CD4-positive, alpha-beta T cell treated with Interleukin-2 at 100 ng/mL for 4 hours (primary cell): ENCODE data around the gene SET.

Experiments
- DNase-seq: peaks from one replicate; pipeline ENCODE4 v3.0.0-alpha.2; 2020; ENCODE audit warnings: low spot score

The SET gene

DNA sequence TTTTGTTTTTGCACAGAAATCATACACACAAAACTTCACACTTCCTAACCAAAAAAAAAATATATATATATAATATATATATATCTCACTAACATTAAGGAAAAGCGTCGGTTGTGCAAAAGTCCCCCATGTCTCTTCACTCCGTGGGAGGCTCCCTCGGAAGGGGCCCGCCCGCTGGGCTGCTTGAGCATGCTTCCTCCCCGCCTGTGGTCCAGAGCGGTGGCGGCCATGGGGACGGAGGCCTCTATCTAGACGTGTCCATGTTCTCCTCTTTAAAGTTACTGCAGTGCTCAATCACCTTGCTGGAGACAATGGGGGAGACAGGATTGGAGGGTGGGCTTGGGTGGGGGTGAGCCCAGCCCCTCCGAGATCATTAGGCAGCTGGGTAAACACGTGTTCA is 42.1 kb downstream of the SET start:
- no peak for DNase-seq

DNA sequence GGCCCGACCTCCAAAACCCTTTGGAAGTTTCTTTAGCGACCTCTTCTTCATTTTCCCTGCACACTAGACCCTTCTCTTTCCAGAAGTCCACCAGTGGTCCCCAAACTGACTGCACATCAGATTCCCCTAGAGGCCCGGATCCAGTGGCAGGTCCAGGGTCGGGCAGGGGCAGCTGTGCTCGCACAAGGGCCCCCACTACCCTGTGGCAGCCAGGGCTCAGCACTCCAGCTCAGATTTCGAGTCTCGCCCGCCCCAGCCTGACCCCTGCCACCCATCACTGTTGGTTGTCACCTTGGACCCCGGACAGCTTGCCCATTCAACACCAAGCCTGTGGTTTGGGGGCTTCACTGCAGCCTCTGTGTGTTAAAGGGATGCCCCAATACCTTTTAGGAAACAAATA is 42.7 kb downstream of the SET start:
- DNase-seq = no peak

DNA sequence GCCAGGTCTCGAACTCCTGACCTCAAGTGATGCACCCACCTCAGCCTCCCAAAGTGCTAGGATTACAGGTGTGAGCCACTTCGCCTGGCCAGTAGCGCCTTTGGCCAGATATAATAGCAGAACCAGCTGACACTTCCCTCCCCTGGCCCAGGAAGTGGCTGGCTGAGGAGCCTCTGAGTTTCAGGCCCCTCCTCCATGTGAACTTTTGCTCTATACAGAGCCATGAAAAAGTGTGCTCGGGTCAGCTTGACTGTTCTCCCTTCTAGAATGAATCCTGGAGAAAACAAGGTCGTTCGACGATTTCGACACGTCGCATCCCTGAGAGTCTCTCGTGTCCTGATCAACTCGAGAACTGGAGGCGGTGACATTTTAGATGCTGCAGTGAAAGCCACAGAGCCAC is 43.6 kb downstream of the SET start:
- no peak for DNase-seq

GRCh38 chr9:128733256-128733655 is 44.2 kb downstream of the SET start:
- DNase-seq = no peak

DNA sequence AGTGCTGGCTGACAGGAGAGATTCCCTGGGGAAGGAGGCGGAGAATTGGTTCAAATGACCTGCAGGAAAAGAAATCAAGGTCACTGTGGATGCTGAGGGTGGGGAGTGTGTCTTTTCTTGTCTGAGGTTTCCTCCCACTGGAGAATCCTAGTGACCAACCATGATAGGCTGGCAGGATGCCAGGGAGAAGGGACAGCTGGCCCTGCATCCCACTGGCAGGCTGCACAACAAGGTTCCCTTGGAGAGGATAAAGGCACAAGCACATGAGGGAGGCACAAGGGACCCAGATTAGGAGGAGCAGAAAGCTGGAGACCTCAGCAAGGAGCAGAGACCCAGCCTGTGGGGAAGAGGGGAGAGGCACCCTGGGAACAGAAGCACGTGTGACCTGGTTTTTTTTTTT is 46.4 kb downstream of the SET start:
- no peak for DNase-seq

- DNase-seq = no peak
Observed at GRCh38 chr9:128742401-128742800, 53.4 kb downstream of the SET start.

GRCh38 chr9:128743421-128743820 is 54.4 kb downstream of the SET start:
- DNase-seq = no peak
